ENCODE results near the gene AP2S1. TPM values are rescaled to one million over a fixed set of nuclear protein-coding genes. Genes with fewer than 3 reads are reported as not detected.

Gene AP2S1
- total RNA-seq (2021; fragmentation: NEBNext Ultra II Directional; extraction: Animal tissue kit (Norgen Biotek cat#: 25700)) (195 and 205 TPM in 2 replicates), polyA plus RNA-seq (2011; rRNA removed) (211 and 314 TPM in 2 replicates), polyA minus RNA-seq (2011; rRNA and poly(A)+ RNA removed) (50.4 and 60.7 TPM in 2 replicates)
- polyA plus RNA-seq (2011; cell fraction: cytosol; rRNA removed), result 183 TPM
- 172 TPM for polyA plus RNA-seq (2011; cell fraction: nucleus; rRNA removed)
- 204 to 246 TPM (median 221 TPM) in 4 replicates for polyA plus RNA-seq (2012, experiment 1 of 2)
- 496 TPM for polyA plus RNA-seq (2012, experiment 2 of 2)
- 196 TPM for polyA plus RNA-seq (2013, experiment 1 of 2)
- polyA plus RNA-seq (2013, experiment 2 of 2), result 195 TPM
- 76.3 TPM for polyA minus RNA-seq (2011; cell fraction: cytosol; rRNA and poly(A)+ RNA removed)
- 54.4 TPM for polyA minus RNA-seq (2011; cell fraction: nucleus; rRNA and poly(A)+ RNA removed)
- long read RNA-seq, experiment 1, transcript AP2S1-206 (3 exons, 355 nt), result minor isoform, 11 of 298 reads
- long read RNA-seq, experiment 1, transcript AP2S1-204 (4 exons, 707 nt), result minor isoform, 60 of 298 reads
- long read RNA-seq, experiment 1, transcript AP2S1-201 (5 exons, 935 nt), result major isoform, 172 of 298 reads
- long read RNA-seq, experiment 1, transcript AP2S1-203 (4 exons, 636 nt), result minor isoform, 13 of 298 reads
- long read RNA-seq, experiment 1, partial matches to known transcripts, result 14 of 298 reads
- long read RNA-seq, experiment 1, other reads (novel, unspliced or antisense), result 6 of 298 reads
- long read RNA-seq, experiment 2, transcript AP2S1-201 (5 exons, 935 nt), result major isoform, 98 of 161 reads
- long read RNA-seq, experiment 2, transcript AP2S1-209 (5 exons, 898 nt), result minor isoform, 48 of 161 reads
- long read RNA-seq, experiment 2, transcript AP2S1-202 (5 exons, 793 nt), result minor isoform, 8 of 161 reads
- long read RNA-seq, experiment 2, partial matches to known transcripts, result 1 of 161 reads
- long read RNA-seq, experiment 2, other reads (novel, unspliced or antisense), result 4 of 161 reads

- H2BK5ac ChIP-seq (ENCODE audit: low read depth, low read length), result peak within 1 kb of the TSS; percentile 98
- H3K27ac ChIP-seq (ENCODE audit: low read depth, low read length), result peak within 1 kb of the TSS; percentile 82
- peaks cover 0 to 4% (median 2%) of the 10 kb centered on the region in 4 experiments; a peak in 2 of 7 replicates for H3K27me3 ChIP-seq (replicated peaks in 1 of 4; ENCODE audit: control insufficient read depth in 3 of 4, extremely low read depth in 1 of 4, insufficient read depth in 3 of 4, low read length in 3 of 4)
- H3K4me3 ChIP-seq (ENCODE audit: extremely low read depth in 1 of 4, insufficient read depth in 2 of 4, low read depth in 3 of 4, low read length in 4 of 4), result peak within 1 kb of the TSS; percentile 86 to 99 (median 90)
- H3K4me1 ChIP-seq (replicated peaks in 1 of 4; ENCODE audit: control insufficient read depth in 3 of 4, insufficient read depth in 4 of 4, low read length in 3 of 4), result peaks cover 0 to 7% (median 3%) of the 10 kb centered on the region in 4 experiments; a peak in 5 of 7 replicates
- H2AFZ ChIP-seq (ENCODE audit: low read length), result no peak within 1 kb of the TSS; the same call in 1 of the 2 replicates
- H3K23me2 ChIP-seq (ENCODE audit: low read depth, low read length), result peaks cover 7% of the 10 kb centered on the region; the same call in 1 of the 2 replicates
- H3K79me2 ChIP-seq (ENCODE audit: control insufficient read depth in 1 of 2, insufficient read depth in 2 of 2, low read length in 2 of 2), result peaks cover 0 to 19% of the 10 kb centered on the region in 2 experiments; a peak in 2 of 4 replicates
- peak within 1 kb of the TSS; percentile 75; the same call in 1 of the 2 replicates for H2BK12ac ChIP-seq (ENCODE audit: low read depth, low read length)
- no peak within 1 kb of the TSS for H3K4ac ChIP-seq (replicated peaks; ENCODE audit: insufficient read length, low read depth, low read length)
- H3K79me1 ChIP-seq (ENCODE audit: low read depth, low read length), result peaks cover 8% of the 10 kb centered on the region
- H3K18ac ChIP-seq (ENCODE audit: extremely low read depth, low read length), result peak within 1 kb of the TSS; percentile 93; the same call in 1 of the 2 replicates
- no peak within 1 kb of the TSS for H3K23ac ChIP-seq (ENCODE audit: insufficient read length)
- WGBS, 2 experiments (ENCODE audit: extremely low coverage in 1 of 2, insufficient coverage in 1 of 2, insufficient read length in 1 of 2, insufficient replicate concordance in 2 of 2, low coverage in 1 of 2, low lambda C conversion rate in 2 of 2, missing lambda C conversion rate in 1 of 2), result 1% methylated on average over 50 of the region's 53 CpGs; no CpG with 5 or more reads in 1 of the 2 experiments
- ChIA-PET CTCF (ENCODE audit: partially characterized antibody) (no interaction called here), POLR2A (ENCODE audit: partially characterized antibody) (interaction anchor here (0.9 to 8.4 kb wide), 8 partner anchors 9 to 92 kb away, joined by 3 to 78 read pairs (median 5); partner anchors contain the start of genes ARHGAP35 and SLC1A5)
- FAIRE-seq (peak; percentile 98), DNase-seq (ENCODE audit: low read depth in 1 of 2, low spot score in 2 of 2) (peak; percentile 91 to 94)
- H4K20me1 ChIP-seq (replicated peaks in 1 of 2; ENCODE audit: control insufficient read depth in 1 of 2, insufficient read depth in 2 of 2, low read length in 2 of 2), result peaks cover 0 to 2% of the 10 kb centered on the region in 2 experiments
- H4K8ac ChIP-seq (ENCODE audit: extremely low read depth, insufficient read depth, low read length), result peak within 1 kb of the TSS; percentile 93; the same call in 1 of the 2 replicates
- peak within 1 kb of the TSS; percentile 59 to 99 (median 96) for H3K9ac ChIP-seq (replicated peaks in 1 of 4; ENCODE audit: extremely low read depth in 1 of 4, low read depth in 3 of 4, low read length in 3 of 4)
- H3K9me3 ChIP-seq (ENCODE audit: insufficient read depth in 2 of 2, low read depth in 1 of 2, low read length in 1 of 2), result no peaks in the 10 kb centered on the region
- H2AK5ac ChIP-seq (ENCODE audit: low read depth, low read length), result no peak within 1 kb of the TSS; the same call in 1 of the 2 replicates
- peak within 1 kb of the TSS; percentile 72; the same call in 1 of the 2 replicates for H2BK15ac ChIP-seq (ENCODE audit: low read length)
- H2BK20ac ChIP-seq (ENCODE audit: low read length), result no peak within 1 kb of the TSS
- peaks cover 3 to 6% (median 5%) of the 10 kb centered on the region in 4 experiments; a peak in 7 of 8 replicates for H3K36me3 ChIP-seq (ENCODE audit: control insufficient read depth in 2 of 4, insufficient read depth in 4 of 4, low read length in 3 of 4)
- no peak within 1 kb of the TSS for H3K14ac ChIP-seq (ENCODE audit: insufficient read length)
- no peak within 1 kb of the TSS for H2BK120ac ChIP-seq (replicated peaks; ENCODE audit: low read depth, low read length)
- no peak within 1 kb of the TSS for H3K56ac ChIP-seq (replicated peaks; ENCODE audit: insufficient read length, low read depth, low read length)
- H4K91ac ChIP-seq (replicated peaks; ENCODE audit: insufficient read length, low read length), result no peak within 1 kb of the TSS
- peak within 1 kb of the TSS; percentile 17 for H4K5ac ChIP-seq (ENCODE audit: insufficient read length, low read depth, low read length)
- H3K4me2 ChIP-seq (ENCODE audit: insufficient read depth in 1 of 2, low read depth in 2 of 2, low read length in 2 of 2), result peak within 1 kb of the TSS; percentile 78 to 97
- TF ChIP-seq POU5F1 (IDR thresholded peaks at IDR 0.05; ENCODE audit: low read depth, low read length) (no peak), TAF7 (optimal IDR thresholded peaks at IDR 0.05; ENCODE audit: borderline replicate concordance, low read depth, low read length) (peak; percentile 85), CHD2 (IDR thresholded peaks at IDR 0.05; ENCODE audit: low read length) (peak; percentile 88), KDM5A (IDR thresholded peaks at IDR 0.05; ENCODE audit: low read length) (peak; percentile 39; the same call in 1 of the 2 replicates), EP300 (IDR thresholded peaks at IDR 0.05; ENCODE audit: borderline replicate concordance in 1 of 2, low read depth in 2 of 2, low read length in 2 of 2) (no peak)
These were observed at the start of gene AP2S1 for GRCh38 chr19:46850228-46851203. Gene AP2S1, minus strand, starts transcription at chr19:46850846. Its CDS starts 80 bp downstream, at chr19:46850766.

Data from H1 (cell line).